Ovary (tissue), 9 donors: ENCODE measurements around the gene DOCK1. TPM values are rescaled to one million over a fixed set of nuclear protein-coding genes. Genes with fewer than 3 reads are reported as not detected.

Experiments
- DNase-seq, 5 donors: peaks; one replicate each; pipeline ENCODE4 v3.0.0-alpha.2; 2019 to 2020
- H3K27ac ChIP-seq, 2 donors: fragments of 200-600 bp; one replicate each; pipeline versions ENCODE4 v1.5.1 to v1.8.0; 2019 to 2022
- H3K27me3 ChIP-seq: fragments of 200-600 bp; one replicate; pipeline ENCODE4 v1.8.0; 2022
- H3K36me3 ChIP-seq: fragments of 200-600 bp; sonication (generic); one replicate; pipeline ENCODE4 v1.5.1; 2019
- H3K4me1 ChIP-seq: one replicate; pipeline ENCODE4 v1.8.1; 2013; ENCODE audit warnings: mild to moderate bottlenecking, moderate library complexity; ENCODE audit not compliant: insufficient read depth
- H3K4me3 ChIP-seq: fragments of 200-600 bp; sonication (generic); one replicate; pipeline ENCODE4 v1.5.1; 2017
- H3K9me3 ChIP-seq, 2 donors: fragments of 200-600 bp in 1 of 2; sonication (generic) in 1 of 2; one replicate each; pipeline versions ENCODE4 v1.5.1 to v1.8.1; 2013 to 2019; ENCODE audit warnings: mild to moderate bottlenecking in 1 of 2, moderate library complexity in 1 of 2
- CTCF ChIP-seq, 3 donors: fragments of 450-650 bp in 2 of 3; fragments of 200-600 bp in 1 of 3; IDR thresholded peaks; one replicate each; pipeline versions ENCODE4 v1.5.1 to v1.8.0; 2016 to 2022; ENCODE audit warnings: antibody characterized with exemption in 3 of 3, mild to moderate bottlenecking in 1 of 3
- EP300 ChIP-seq: sonication (generic); formaldehyde crosslinking; IDR thresholded peaks from one replicate; pipeline ENCODE4 v1.6.1; 2017; ENCODE audit warnings: antibody characterized with exemption
- POLR2A ChIP-seq: fragments of 450-650 bp; IDR thresholded peaks from one replicate; pipeline ENCODE4 v1.6.1; 2017; ENCODE audit warnings: antibody characterized with exemption, mild to moderate bottlenecking, moderate library complexity
- WGBS, 3 donors: extraction: QIAGEN DNeasy Blood & Tissue Kit in 1 of 3; methylation state at CpG; one replicate each; pipeline versions ENCODE4 v1.1.5 to v1.1.7; 2013 to 2017; 5-methylcytosine and 5-hydroxymethylcytosine counted together
- intact Hi-C, 4 donors: fragments of 100-400 bp; cut with DNase I; formaldehyde crosslinking; loops; one replicate each; pipeline versions ENCODE4 v1.11.0 to v1.15.1; 2022 to 2023
- polyA plus RNA-seq, 2 donors: library from polyadenylated mRNA; stranded (reverse); fragments of 200-250 nt in 1 of 2; fragments of 350-450 nt in 1 of 2; fragmentation: Illumina TruSeq in 1 of 2; extraction: RNeasy Lipid Tissue Mini Kit (QIAGEN cat#74804) in 1 of 2; gene quantifications; one replicate each; pipeline ENCODE4 v1.2.3, GENCODE V29; 2013 to 2014
- total RNA-seq, 7 donors: library from RNA; depleted of rRNA in 2 of 7; stranded (reverse); fragments of >200 nt in 2 of 7; fragmentation: NEBNext Ultra II Directional in 3 of 7; extraction: Animal tissue kit (Norgen Biotek cat#: 25700) in 3 of 7; gene quantifications; one replicate each; pipeline versions ENCODE4 v1.1.0 to v1.2.4, GENCODE V29; 2016 to 2023
- donor health status: DM: no; HTN: no; CAD: no; lungs with moderate emphysema.
- donor health status: DM: no; HTN: no; CAD: no.
- donor health status: Bipolar disorder and iron deficiency.
- donor health status: DM: yes; HTN: yes; CAD: no.
- donor health status: DM: no; HTN: no; CAD: no.
- donor health status: DM: yes; HTN: yes; CAD: no.

DOCK1 gene
- total and polyA plus RNA-seq, 9 donors: 24.7 to 68.3 (median 51.1) TPM

DNA sequence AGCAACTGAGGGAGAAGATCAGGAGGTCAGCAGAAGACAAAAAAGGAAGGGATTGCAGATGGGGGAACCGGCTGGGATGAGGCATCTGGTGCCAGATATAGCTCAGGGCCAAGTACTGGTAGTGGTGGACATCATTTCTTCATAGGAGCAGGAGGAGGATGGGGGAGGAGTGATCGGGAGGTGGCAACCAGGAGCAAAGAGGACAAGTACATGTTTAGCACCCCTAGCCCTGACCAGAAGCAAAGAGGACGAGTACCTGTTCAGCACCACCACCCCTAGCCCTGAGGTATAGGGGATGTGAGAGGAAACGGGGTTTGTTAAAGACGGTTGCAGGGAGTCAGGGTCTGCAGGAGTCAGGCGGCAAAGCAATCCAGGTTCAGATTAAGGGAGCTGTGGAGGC lies 559.3 kb downstream of the DOCK1 start:
- Histone ChIP-seq H3K27me3 (no peaks in the 10 kb centered on the region), H3K4me3 (no peak overlapping the region), H3K4me1 (no peaks in the 10 kb centered on the region), H3K36me3 (no peaks in the 10 kb centered on the region), H3K9me3 (no peaks in the 10 kb centered on the region), H3K27ac (no peak overlapping the region)
- WGBS, 3 donors: 74 to 80% (median 76%) methylated on average over 6 of the region's 6 CpGs
- DNase-seq: no peak
- TF ChIP-seq CTCF (IDR thresholded peaks at IDR 0.05) (no peak), POLR2A (no peak), EP300 (no peak)
- intact Hi-C loops: no loop called here

- H3K36me3 ChIP-seq: no peaks in the 10 kb centered on the region
- H3K4me1 ChIP-seq: no peaks in the 10 kb centered on the region
- no peaks in the 10 kb centered on the region for H3K9me3 ChIP-seq
- intact Hi-C loops: no loop called here
- H3K27ac ChIP-seq: no peak overlapping the region
- no peak for DNase-seq
- no peak overlapping the region for H3K4me3 ChIP-seq
- TF ChIP-seq EP300: no peak
- TF ChIP-seq POLR2A: no peak
- TF ChIP-seq CTCF (IDR thresholded peaks at IDR 0.05): no peak
- H3K27me3 ChIP-seq: no peaks in the 10 kb centered on the region
- WGBS, 3 donors: 79 to 83% (median 81%) methylated on average over 10 of the region's 10 CpGs
Measured at GRCh38 chr10:127467811-127468210, 562.6 kb downstream of the DOCK1 start.

GRCh38 chr10:127468632-127469031 lies 563.4 kb downstream of the DOCK1 start:
- Histone ChIP-seq H3K4me3 (no peak overlapping the region), H3K27ac (no peak overlapping the region), H3K27me3 (no peaks in the 10 kb centered on the region), H3K4me1 (no peaks in the 10 kb centered on the region), H3K36me3 (no peaks in the 10 kb centered on the region), H3K9me3 (no peaks in the 10 kb centered on the region)
- TF ChIP-seq POLR2A (no peak), EP300 (no peak), CTCF (IDR thresholded peaks at IDR 0.05) (no peak)
- intact Hi-C loops: no loop called here
- WGBS, 3 donors: 65 to 79% (median 66%) methylated on average over 5 of the region's 5 CpGs
- no peak for DNase-seq

- no peak overlapping the region for H3K4me3 ChIP-seq
- TF ChIP-seq POLR2A (no peak), EP300 (no peak), CTCF (IDR thresholded peaks at IDR 0.05) (no peak)
- H3K4me1 ChIP-seq: no peaks in the 10 kb centered on the region
- no peak for DNase-seq
- intact Hi-C loops: no loop called here
- H3K27ac ChIP-seq: no peak overlapping the region
- WGBS, 3 donors: 77 to 82% (median 82%) methylated on average over 5 of the region's 5 CpGs
- H3K9me3 ChIP-seq: no peaks in the 10 kb centered on the region
- H3K36me3 ChIP-seq: no peaks in the 10 kb centered on the region
- H3K27me3 ChIP-seq: no peaks in the 10 kb centered on the region
Measured at GRCh38 chr10:127470911-127471310, 565.7 kb downstream of the DOCK1 start.

DNA sequence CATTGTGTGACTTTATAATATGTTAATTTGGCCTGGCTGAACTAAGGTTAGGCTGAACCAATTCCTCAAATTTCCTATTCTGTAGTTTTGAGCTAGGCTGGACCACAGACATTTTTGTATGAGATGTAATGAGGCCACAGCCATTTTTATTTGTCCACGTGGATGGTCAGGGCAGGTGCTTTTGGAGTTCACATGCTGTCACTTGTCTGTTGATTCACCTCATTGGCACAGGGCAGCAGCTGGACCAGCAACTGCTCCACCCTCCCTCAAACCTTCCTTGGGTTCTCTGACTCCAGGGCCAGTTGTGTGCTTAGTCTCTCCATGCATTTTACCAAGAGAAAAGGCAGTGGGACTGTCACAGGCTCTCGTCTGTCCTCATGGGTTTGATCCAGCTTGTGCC lies 567.7 kb downstream of the DOCK1 start:
- WGBS, 3 donors: 68 to 78% (median 77%) methylated on average over 2 of the region's 2 CpGs
- no peaks in the 10 kb centered on the region for H3K4me1 ChIP-seq
- H3K4me3 ChIP-seq: no peak overlapping the region
- H3K27ac ChIP-seq: no peak overlapping the region
- no peaks in the 10 kb centered on the region for H3K36me3 ChIP-seq
- no peaks in the 10 kb centered on the region for H3K9me3 ChIP-seq
- no peak for DNase-seq
- H3K27me3 ChIP-seq: no peaks in the 10 kb centered on the region
- no peak for TF ChIP-seq CTCF (IDR thresholded peaks at IDR 0.05)
- no peak for TF ChIP-seq POLR2A
- TF ChIP-seq EP300: no peak
- intact Hi-C loops: no loop called here
